PFSK-1 (cell line): Measurements from ENCODE around the gene PPM1L.

ENCODE experiments used
- FOXP2 ChIP-seq: optimal IDR thresholded peaks from 2 replicates; pipeline ENCODE3; 2011; ENCODE audit warnings: borderline replicate concordance, control low read depth, inconsistent platforms; ENCODE audit not compliant: insufficient read depth; ENCODE audit errors: extremely low read length, extremely low read depth
- POLR2AphosphoS5 ChIP-seq: IDR thresholded peaks from 2 replicates; pipeline ENCODE4 v1.6.1; 2012; ENCODE audit warnings: low read depth, mild to moderate bottlenecking, control low read depth, low read length, moderate library complexity
- SIN3A ChIP-seq: IDR thresholded peaks from 2 replicates; pipeline ENCODE4 v1.6.1; 2012; ENCODE audit warnings: mild to moderate bottlenecking, low read length, moderate library complexity, borderline replicate concordance; ENCODE audit not compliant: insufficient read depth
- TF ChIP-seq, protein P1 (sequence below), 2 experiments: IDR thresholded peaks; 2 replicates each; pipeline versions ENCODE4 v1.6.1 to v1.8.0; 2011 to 2012; ENCODE audit warnings: low read depth in 2 of 2, low read length in 2 of 2, control low read depth in 1 of 2, inconsistent platforms in 1 of 2, mild to moderate bottlenecking in 1 of 2, moderate library complexity in 1 of 2; ENCODE audit not compliant: insufficient read depth in 1 of 2

DNA sequence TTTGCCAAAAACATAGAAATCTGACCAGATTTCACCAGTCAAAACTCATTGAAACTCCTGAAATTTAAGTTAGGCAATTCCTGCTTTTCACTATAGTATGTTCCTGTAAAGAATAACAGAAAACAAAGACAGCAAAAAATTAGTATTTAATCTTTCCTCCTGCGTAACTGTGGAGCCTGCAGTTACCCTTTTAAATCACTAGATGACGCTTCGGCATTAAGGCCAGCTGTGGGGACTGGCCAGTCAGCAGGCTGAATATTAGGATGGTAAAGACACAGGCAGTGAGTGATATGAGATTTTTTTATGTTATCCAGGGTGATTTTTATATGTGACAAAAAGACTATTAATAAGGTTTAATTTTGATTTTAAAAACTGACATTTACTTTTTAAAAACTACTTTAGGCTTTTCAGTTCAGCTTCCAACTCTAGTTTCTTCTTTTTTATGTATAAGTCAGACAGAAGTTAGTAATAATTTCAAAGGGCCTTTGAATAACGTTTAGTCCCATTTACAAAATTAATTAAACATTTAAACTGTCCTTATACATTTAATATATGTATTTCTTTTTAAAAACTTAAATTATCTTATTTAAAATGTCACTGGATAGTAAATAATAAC, 165.1 kb downstream of the PPM1L start:
- no peak for TF ChIP-seq POLR2AphosphoS5
- TF ChIP-seq FOXP2: no peak
- TF ChIP-seq, protein P1, sequence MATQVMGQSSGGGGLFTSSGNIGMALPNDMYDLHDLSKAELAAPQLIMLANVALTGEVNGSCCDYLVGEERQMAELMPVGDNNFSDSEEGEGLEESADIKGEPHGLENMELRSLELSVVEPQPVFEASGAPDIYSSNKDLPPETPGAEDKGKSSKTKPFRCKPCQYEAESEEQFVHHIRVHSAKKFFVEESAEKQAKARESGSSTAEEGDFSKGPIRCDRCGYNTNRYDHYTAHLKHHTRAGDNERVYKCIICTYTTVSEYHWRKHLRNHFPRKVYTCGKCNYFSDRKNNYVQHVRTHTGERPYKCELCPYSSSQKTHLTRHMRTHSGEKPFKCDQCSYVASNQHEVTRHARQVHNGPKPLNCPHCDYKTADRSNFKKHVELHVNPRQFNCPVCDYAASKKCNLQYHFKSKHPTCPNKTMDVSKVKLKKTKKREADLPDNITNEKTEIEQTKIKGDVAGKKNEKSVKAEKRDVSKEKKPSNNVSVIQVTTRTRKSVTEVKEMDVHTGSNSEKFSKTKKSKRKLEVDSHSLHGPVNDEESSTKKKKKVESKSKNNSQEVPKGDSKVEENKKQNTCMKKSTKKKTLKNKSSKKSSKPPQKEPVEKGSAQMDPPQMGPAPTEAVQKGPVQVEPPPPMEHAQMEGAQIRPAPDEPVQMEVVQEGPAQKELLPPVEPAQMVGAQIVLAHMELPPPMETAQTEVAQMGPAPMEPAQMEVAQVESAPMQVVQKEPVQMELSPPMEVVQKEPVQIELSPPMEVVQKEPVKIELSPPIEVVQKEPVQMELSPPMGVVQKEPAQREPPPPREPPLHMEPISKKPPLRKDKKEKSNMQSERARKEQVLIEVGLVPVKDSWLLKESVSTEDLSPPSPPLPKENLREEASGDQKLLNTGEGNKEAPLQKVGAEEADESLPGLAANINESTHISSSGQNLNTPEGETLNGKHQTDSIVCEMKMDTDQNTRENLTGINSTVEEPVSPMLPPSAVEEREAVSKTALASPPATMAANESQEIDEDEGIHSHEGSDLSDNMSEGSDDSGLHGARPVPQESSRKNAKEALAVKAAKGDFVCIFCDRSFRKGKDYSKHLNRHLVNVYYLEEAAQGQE (IDR thresholded peaks at IDR 0.05; ENCODE audit: insufficient read depth in 1 of 2, low read depth in 2 of 2, low read length in 2 of 2): no peak
- TF ChIP-seq SIN3A: no peak
